Hematopoietic multipotent progenitor cell (in vitro differentiated cells): ENCODE measurements around the gene EIF4EBP2. TPM values are rescaled to one million over a fixed set of nuclear protein-coding genes. Genes with fewer than 3 reads are reported as not detected.

ENCODE experiments used
- DNase-seq, 3 donors: peaks; one replicate each; pipeline ENCODE4 v3.0.0-alpha.2; 2011 to 2015; ENCODE audit warnings: low read depth in 2 of 3, low spot score in 2 of 3
- total RNA-seq: library from RNA; depleted of rRNA; stranded (reverse); fragments of >200 nt; gene quantifications from one replicate; pipeline ENCODE4 v1.2.3, GENCODE V29; 2012

The EIF4EBP2 gene
- total RNA-seq, 1 donor, result 14.0 TPM

- DNase-seq, result peak in 2 of 3 donors; percentile 69 to 81
Measured at GRCh38 chr10:70458329-70459060, 54.5 kb downstream of the EIF4EBP2 start.

DNA sequence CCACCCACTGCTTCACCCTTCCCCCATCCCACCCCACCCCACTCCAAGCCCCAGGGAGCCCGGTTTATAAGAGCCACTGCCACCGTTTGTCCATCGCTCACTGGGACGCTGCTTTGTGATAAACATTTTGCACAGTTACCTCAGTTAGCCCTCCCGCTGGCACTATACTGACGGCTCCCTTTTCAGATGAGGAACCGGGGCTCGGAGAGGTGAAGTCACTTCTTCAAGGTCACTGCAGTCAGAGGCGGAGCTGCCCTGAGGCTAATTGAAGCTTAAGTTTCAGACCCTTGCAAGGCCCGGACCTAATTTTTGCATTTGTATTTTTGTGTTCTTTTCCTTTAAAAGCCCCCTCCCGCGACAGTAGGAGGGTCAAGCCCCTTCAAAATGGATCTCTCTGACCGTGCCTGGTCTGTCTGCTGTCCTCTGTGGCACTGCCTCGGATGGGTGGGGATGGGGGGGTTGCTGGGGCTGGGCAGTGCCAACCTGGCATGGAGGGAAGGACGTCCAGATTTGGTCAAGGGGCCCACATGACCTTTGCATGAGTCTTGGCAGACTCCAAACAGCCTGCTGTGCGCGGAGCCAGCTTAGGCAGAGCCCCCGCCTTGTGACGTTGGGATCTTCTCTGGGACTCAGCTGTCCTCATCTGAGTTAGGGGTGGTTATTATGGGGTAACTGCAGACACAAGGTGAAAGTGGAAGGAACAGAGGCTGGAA is 55.3 kb downstream of the EIF4EBP2 start:
- DNase-seq, result no peak

DNA sequence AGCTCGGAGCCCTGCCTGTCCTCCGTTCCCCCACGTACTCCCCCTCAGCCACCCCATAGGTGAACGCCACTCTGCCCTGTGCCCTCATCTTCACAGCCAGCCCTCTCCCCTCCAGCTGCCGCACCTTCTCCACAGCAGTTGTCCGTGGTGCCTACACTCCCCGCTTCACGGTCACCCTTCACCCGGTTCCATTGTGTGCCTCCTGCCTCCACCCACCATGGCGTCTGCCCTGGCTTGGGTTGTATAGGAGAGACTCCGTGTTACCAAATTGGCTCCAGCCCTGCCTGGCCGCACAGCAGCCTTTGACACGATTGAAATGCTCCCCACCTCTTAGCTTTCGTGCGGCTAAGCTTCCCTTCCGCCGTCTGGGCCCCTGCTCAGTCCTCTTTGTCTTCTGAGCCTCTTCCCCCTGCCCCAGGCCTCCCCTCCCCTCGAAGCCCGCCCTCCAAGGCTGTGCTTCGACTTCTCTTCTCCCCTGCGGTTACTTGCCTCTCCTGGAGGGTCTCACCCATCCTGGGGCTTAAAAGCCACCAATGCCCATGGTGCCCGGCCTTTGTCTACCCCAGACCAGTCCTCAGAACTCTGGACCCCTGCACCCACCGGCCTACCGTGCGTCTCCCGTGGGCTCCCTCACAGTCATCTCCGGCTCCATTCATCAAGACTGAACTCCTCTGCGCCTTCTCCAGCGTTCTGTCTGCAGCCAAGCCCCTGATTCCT is 56.0 kb downstream of the EIF4EBP2 start:
- no peak for DNase-seq

DNA sequence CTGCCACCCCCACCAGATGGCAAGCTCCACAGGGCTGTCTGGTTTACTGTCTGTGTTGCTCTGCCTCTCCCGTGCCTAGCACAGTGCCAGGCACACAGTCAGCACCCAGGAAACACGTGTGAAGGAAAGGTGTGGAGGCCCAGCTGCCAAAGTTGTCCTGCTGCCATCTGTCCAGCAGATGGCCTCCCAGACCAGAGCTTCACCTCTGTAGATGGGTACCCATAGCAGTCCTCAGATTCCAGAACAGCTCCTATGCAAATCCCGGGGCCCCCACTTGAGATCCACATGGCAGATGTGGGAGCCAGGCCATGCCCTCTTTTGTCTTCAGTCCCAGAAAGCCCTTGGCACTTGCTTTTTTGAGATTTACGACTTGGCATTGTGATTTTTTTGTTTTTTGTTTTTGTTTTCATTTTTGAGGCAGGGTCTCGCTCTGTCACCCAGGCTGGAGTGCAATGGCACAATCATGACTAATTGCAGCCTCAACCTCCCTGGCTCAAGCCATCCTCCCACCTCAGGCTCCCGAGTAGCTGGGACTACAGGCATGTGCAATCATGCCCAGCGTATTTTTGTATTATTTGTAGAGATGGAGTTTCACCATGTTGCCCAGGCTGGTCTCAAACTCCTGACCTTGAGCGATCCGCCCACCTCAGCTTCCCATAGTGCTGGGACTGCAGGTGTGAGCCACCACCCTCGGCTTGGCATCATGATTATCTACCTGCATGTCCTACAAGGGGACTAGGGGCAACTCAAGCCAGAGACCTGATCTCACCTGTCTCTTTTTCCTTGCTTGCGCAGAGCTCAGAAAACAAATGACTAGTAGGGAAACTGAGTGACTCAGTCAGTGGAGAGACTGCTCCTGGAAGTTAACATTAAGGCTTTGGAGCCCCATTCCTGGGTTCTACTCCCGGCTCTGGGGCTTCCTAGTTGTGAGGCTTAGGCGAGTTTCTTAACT is 57.7 kb downstream of the EIF4EBP2 start:
- peak in 1 of 3 donors; percentile 52 for DNase-seq

GRCh38 chr10:70462349-70462984 is 58.5 kb downstream of the EIF4EBP2 start:
- peak in 2 of 3 donors; percentile 52 to 64 for DNase-seq

GRCh38 chr10:70465278-70465677 is 61.3 kb downstream of the EIF4EBP2 start:
- no peak for DNase-seq

DNA sequence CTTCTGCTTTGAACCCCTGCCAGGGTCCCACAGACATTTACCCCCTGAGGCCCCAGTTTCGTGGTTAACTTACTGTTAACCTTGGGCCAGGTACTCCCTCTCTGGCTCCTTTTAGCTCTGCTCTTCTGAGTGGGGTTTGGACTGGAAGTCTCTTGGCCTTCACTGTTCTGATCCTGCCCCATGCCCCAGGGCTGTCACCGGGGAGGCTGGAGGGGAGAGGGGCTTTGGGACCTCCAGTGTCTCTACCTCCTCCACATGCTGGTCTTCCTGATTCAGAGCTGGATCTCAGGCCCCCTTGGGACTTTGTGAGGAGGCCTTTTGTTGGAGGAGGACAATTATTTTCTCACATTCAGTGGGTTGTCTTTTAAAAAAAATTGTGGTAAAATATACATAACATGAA is 61.9 kb downstream of the EIF4EBP2 start:
- DNase-seq, result no peak

DNA sequence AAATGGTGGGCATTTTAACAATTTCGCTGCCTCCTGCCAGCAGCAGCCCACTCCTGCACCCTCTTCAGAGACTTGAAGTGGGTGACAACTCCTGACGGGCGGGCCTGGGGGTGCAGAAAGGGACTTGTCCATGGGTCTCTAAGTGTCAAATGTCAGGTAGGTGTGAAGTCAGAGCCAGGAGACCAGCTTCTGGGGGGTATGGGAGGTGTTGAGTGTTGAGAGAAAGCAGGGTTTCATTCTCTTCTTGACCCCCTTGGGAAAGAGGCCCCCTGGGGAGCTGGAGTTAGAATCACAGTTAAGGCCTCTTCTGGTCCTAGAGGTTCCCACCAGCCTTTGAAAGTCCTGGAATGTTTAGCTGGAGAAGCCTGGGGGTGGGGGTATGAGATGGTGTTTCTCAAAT is 63.0 kb downstream of the EIF4EBP2 start:
- DNase-seq, result no peak

DNA sequence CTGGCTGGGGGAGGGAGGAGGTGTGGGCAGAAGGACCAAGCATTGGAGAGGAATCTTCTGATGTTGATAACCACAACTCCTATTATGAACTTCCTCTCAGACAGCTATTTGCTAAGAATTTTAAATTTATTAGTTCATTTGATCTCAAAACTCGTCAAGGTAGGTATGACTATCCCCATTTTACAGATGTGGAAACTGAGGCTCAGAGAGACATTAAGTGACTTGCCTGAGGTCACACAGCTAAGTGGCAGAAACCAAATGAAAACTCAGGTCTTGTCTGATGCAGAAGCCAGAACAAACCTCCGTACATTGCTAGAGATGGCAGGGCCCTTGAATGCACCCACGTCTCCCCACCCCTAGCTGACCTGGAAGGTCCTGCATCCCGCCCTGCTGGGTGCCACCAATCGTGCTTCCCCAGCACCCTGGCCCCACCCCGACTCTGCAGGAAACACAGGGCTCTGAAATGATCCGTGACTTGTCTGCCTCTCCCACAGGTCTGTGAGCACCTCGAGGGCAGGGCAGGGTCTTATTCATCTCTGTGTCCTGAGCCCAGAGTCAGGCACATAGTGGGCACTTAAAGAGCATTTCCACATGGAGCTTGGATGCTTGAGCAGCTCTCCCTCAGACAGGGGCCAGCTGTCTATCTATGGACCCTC is 69.0 kb downstream of the EIF4EBP2 start:
- DNase-seq, result no peak

- no peak for DNase-seq
Measured at GRCh38 chr10:70474780-70475179, 70.8 kb downstream of the EIF4EBP2 start.

DNA sequence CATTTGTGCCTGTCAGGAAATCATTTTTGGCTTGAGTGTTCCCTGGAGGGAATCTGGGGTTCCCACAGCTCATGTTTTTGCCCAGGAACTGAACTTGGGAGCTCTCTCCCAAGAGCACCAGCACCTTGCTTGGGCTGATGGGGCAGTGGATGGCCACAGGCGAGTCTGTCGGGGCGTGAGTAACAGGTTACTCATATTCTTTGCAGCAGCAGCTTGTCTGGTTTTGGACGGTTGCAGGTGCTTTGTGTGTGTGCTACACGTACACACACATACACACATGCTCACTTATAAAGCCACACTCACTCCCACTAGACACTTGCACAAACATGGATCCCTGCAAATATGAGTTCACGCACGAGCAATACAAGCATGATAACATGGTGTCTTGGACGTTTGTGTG is 71.7 kb downstream of the EIF4EBP2 start:
- DNase-seq, result no peak

GRCh38 chr10:70476249-70477035 is 72.5 kb downstream of the EIF4EBP2 start:
- DNase-seq, result peak in 1 of 3 donors; percentile 35

DNA sequence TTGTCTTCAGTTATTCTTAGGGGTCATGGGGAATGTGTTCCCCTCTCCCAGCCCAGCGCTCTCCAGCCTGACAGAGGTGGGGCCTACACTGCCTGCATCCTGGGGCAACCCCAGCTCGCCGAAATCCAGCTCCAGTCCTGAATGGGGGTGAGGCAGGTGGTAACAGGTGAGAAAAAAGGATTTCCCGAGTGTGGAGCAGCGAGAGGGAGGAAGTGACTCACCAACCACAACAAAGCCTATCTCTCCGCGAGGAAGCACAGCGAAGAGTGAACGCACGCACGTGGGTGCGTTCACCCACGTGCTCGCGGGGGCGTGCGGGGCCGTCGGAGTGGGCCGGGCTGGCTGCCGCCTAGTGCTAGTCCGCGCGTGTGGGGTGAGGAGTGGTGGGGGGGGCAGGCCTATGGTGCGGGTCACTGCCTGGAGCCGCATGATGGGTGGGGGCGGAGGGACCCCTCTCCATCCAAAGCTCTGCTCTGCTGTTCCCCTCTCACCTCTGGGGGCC is 73.8 kb downstream of the EIF4EBP2 start:
- DNase-seq, result peak; percentile 62 to 87 (median 77)

Other genes with a start within 250 kb of the EIF4EBP2 start
- 21.0 TPM for gene SAR1A, start 233.6 kb upstream of the EIF4EBP2 start, total RNA-seq
- 57.4 TPM for gene PPA1, start 170.7 kb upstream of the EIF4EBP2 start, total RNA-seq
- under 0.01 TPM for gene NPFFR1, start 120.1 kb upstream of the EIF4EBP2 start, total RNA-seq
- gene LRRC20, start 21.5 kb upstream of the EIF4EBP2 start, total RNA-seq, result 10.8 TPM
- gene NODAL, start 37.5 kb downstream of the EIF4EBP2 start, total RNA-seq, result not detected
- 4.8 TPM for gene PALD1, start 74.6 kb downstream of the EIF4EBP2 start, total RNA-seq
- gene PRF1, start 198.6 kb downstream of the EIF4EBP2 start, total RNA-seq, result 0.81 TPM